GM20000 (cell line): ENCODE results near the gene TRHDE.

Source experiments
- DNase-seq: peaks from one replicate; pipeline ENCODE4 v3.0.0; 2012; ENCODE audit warnings: low spot score
- TF ChIP-seq, protein P1 (sequence below): IDR thresholded peaks from 2 replicates; pipeline ENCODE4 v1.5.1; 2012; ENCODE audit warnings: mild to moderate bottlenecking, control low read depth; ENCODE audit errors: extremely low read depth, missing control alignments

The TRHDE gene

GRCh38 chr12:72268386-72268785, 3.8 kb upstream of the TRHDE start:
- DNase-seq = no peak
- TF ChIP-seq, protein P1, sequence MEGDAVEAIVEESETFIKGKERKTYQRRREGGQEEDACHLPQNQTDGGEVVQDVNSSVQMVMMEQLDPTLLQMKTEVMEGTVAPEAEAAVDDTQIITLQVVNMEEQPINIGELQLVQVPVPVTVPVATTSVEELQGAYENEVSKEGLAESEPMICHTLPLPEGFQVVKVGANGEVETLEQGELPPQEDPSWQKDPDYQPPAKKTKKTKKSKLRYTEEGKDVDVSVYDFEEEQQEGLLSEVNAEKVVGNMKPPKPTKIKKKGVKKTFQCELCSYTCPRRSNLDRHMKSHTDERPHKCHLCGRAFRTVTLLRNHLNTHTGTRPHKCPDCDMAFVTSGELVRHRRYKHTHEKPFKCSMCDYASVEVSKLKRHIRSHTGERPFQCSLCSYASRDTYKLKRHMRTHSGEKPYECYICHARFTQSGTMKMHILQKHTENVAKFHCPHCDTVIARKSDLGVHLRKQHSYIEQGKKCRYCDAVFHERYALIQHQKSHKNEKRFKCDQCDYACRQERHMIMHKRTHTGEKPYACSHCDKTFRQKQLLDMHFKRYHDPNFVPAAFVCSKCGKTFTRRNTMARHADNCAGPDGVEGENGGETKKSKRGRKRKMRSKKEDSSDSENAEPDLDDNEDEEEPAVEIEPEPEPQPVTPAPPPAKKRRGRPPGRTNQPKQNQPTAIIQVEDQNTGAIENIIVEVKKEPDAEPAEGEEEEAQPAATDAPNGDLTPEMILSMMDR = no peak

DNA sequence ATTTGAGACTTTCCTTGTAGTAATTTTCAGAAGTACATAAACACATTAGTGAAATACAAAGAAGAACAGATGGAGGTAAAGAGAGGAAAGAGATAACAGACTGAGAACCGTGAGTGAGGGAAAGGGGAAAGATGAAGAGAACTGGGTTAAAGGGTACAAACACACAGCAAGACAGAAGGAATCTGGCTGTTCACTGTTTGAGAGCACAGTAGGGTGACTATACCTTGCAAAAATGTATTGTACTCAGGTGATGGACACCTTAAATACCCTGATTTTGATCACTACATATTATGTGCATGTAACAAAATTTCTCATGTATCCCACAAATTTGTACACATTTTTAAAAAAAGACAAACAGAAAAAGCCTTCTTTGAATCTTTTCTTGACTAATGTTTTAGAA, 2.7 kb upstream of the TRHDE start:
- TF ChIP-seq, protein P1 = no peak
- no peak for DNase-seq

DNA sequence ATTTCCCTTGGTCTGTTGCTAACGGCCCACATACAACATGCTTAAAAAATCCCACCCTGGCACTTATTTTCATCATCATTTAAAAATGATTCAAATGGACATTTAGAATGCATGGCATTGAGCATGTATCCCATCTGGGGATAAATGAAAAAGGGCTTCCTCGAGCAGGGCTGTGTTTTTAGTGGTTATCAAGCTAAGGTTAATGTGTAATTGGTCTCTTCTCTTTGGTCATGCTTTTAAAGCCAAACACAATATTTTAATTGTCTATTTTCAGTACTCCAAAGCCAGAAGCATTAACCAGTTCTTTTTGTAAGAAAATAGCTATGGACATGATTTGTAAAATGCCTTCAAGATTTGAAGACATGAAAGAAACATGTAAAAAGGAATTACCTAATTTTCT, 1.9 kb upstream of the TRHDE start:
- DNase-seq = no peak
- TF ChIP-seq, protein P1 = no peak

DNA sequence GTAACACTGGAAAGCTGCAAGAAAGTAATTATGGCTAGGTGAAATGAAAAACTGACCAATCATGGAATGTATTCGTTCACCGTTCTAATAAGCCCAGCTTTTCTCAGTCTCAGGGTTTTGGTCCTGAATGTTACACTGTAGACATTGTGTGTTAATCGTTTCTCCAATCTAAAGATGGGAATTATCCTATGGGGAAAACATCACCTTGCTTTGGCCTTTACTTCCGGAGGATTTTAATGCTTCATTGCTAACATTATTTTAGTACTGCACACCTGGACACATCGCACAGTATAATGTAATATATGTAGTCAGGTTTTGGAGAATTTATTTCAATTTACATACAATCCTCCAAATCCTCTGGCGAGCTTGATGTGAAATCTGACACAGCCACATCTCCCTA, 1.2 kb upstream of the TRHDE start:
- TF ChIP-seq, protein P1 = no peak
- DNase-seq = no peak

- peak; percentile 24 for DNase-seq
- TF ChIP-seq, protein P1 = no peak
Observed at GRCh38 chr12:72271451-72272090, 599 bp upstream of the TRHDE start.

- peak; percentile 32 for DNase-seq
- TF ChIP-seq, protein P1 = no peak
Observed at GRCh38 chr12:72272731-72273498, 745 bp downstream of the TRHDE start.

- TF ChIP-seq, protein P1 = no peak
- DNase-seq = peak; percentile 21
Observed at GRCh38 chr12:72273499-72273837, 1.3 kb downstream of the TRHDE start.
